GM19395 (cell line): ENCODE measurements around the gene SPINDOC.
A peak's percentile ranks its signal among the peaks of the same experiment; 100 is the strongest.
"Not testable (repeated sequence)": the region's sequence is repeated elsewhere in the genome, so short reads cannot be mapped to it uniquely, and the experiment has no call there.

Source experiments
- ATAC-seq: cut with Tn5 transposase; IDR thresholded peaks from one replicate; pipeline ENCODE4 v1.9.1; 2021; ENCODE audit warnings: mild to moderate bottlenecking, moderate library complexity; ENCODE audit not compliant: unreplicated experiment

Gene SPINDOC, protein sequence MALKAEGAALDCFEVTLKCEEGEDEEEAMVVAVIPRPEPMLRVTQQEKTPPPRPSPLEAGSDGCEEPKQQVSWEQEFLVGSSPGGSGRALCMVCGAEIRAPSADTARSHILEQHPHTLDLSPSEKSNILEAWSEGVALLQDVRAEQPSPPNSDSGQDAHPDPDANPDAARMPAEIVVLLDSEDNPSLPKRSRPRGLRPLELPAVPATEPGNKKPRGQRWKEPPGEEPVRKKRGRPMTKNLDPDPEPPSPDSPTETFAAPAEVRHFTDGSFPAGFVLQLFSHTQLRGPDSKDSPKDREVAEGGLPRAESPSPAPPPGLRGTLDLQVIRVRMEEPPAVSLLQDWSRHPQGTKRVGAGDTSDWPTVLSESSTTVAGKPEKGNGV

DNA sequence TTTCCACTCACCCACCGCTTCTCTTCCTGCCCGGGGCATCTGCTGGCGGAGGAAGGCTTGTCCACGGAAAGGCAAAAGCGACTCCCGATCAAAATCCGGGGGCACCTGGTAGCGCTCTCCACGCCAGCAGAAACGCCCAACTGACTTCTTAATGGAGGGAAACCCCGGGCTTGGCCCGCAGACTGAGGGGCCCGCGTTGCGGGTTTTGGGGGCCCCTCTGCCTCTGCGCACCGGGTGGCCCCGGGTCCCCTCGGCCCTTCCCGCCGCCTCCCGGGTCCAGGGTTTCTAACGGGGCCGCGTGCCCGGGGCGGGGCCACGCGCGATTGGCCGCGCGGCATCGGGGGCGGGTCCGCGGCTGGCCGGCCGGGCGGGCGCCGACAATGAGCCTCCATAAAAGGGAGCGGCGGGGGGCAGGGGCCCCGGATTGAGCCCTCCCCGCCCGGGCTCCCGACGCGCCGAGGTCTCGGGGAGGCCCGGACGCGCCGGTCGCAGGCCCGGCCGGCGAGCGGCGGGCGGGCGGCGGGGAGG, at the start of gene SPINDOC:
Gene SPINDOC (plus strand): TSS at position 422 of the 528 bp plus-strand sequence. CDS start 231 bp downstream, outside the sequence.
- ATAC-seq: peak; percentile 78

DNA sequence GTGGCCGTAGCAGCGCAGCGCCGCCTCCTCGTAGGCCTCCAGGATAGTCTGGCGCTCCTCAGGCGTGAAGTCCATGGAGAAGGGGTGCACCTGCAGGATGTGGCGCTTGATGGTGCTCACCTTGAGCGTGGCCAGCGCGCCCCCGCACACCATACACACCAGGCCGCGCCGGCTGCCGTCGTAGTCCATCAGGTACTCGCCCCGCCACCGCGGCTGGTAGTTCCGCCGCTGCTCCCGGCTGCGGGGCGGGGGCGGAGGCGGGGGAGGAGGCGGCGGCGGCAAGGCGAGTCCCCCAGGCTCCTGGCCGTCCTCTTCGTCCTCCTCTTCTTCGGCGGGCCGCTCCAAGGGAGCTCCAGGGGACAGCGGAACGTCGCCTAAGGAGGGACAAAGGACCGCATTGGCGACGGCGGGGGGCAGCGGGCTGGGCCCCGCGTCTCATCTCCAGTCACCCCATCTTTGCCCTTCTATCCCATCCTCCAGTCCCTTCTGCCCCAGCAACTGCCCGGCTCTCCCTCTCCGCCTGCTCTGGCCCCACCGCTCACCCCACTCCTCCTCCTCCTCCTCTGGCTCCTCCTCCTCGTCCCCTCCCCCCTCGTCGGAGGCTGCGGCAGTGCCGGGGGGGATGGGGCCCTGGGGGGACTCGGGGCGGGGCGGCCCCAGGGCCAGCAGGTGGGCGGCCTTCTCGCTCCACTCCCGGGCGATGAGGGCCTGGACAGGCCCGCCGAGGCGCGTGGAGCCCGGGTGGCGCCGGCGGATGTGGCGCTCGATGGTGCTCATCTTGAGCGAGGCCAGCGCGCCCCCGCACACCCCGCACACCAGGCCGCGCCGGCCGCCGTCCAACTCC, 49.5 kb upstream of the SPINDOC start:
- ATAC-seq: no peak

DNA sequence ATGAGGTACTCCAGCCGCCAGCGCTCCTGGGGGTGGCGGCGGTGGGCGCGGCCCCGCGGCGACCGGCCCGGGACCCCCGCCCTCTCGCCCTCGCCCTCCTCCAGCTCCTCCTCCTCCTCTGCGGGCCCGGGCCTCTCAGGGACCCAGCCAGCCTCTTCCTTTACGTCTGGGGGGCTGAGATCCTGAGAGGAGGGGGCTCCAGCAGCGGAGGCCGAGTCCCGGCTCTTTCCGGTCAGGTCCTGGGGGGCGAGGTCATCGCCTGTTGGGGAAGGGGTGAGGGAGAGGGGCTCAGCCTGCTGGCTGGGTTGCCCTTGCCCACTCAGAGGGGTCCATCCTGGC, 48.9 kb upstream of the SPINDOC start:
- ATAC-seq: no peak

DNA sequence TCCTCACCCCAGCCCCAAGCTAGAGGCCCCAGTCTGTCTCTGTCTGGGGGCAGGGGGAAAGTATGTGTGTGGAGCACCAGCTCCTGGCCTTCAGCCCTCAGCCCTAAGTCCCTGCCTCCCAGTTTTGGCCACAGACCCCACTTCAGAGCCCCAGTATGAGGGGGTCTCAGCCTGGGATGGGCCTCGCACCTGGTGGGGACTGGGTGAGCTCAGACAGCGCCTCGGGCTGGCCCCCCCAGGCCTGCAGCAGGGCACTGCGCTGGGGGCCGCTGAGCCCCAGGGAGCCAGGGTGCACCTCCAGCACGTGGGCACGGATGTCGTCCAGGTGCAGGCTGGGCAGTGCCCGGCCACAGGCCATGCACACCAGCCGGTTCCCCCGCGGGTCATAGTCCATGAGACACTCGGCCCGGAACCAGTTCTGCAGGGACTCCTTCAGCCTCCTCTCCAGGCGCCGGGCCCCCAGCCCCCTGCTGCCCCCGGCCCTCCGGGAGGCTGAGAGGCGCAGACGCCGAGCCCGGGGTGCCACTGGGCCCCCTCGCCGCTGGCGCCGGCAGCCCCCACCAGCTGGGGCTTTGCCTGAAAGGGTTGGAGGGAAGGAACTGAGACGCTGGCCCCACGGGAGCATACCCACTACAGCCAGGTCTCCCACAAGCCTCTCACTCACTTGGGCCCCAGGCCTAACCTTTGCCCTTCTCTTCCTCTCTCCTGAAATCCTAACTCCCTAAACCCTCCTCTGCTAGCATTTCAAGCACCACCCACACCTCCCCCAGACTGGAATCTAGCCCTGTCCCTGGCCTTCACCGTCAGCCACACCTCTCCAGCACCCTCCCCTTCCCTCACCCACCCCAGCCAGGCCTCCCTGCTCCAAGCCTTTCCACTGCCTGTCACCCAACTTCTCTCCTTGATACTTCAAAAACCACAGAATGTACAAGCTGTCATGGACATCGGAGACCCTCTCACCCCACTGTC, 48.3 kb upstream of the SPINDOC start:
- ATAC-seq: no peak

DNA sequence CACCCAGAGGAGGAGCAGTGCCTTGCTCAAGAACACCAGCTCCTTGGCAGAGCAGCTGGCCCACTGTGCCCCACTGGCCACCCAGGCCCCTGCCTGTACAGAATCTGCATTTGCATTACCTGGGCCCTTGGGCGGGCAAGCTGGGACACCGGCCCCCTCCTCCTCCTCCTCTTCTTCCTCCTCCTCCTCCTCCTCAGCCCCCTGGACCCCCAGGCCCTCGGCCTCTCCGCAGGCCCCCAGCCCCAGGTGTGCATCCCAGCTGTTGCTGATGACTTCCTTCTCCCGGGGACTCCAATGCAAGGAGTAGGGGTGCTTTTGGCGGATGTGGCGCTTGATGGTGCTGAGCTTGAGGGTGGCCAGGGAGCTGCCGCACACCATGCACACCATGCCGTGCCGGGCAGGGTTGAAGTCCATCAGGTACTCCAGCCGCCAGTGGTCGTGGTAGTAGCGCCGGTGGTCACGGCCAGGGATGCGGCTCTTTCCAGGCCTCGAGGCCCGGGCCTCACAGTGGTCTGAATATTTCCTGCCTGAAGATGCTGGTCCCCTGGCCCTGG, 47.5 kb upstream of the SPINDOC start:
- ATAC-seq: no peak

DNA sequence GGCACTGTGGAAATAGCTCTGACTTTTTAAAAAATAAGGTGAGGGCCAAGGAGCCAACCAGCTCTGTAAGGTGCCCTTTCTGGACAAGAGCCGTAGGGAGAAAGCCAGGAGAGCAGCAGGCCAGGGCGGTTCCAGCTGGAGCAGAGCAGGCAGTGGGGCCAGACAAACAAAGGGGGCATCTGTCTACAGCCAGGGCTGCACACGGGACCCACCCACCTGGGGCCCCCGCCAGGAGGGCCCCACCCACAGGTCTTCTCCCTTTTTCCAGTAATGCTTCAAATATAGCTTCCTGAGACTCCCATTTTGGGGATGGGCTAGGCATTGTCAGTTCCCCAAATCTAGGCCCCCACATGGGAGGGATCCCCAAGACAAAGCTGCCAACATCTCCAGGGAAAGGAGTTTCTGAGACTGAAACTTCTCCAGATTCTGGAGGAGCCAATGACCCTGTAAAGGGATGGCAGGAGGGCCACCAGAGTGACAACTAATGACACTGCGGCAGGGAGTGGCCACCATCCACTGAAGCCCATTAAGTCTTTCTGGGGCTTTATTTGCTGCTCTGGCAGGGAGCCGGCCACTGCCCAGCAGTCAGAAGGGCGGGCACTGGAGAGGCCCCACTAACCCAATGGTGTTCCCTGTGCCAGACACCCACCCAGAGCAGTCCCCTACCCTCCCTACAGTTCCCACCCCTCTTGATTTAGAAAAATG, 46.6 kb upstream of the SPINDOC start:
- no peak for ATAC-seq

DNA sequence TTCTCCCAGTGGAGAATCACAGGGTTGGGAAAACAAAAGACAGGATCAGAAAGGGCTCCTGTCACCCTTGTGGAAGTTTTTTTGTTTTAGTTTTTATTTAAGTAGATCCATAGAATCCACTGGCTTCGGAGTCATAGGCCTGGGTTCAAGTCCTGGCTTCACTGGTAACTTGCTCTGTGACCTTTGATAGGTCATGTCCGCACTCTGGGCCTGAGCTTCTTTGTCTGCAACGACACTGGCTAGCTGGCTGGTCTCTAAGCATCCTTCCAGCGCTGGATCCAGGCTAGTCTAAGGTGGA, 46.0 kb upstream of the SPINDOC start:
- ATAC-seq: no peak

DNA sequence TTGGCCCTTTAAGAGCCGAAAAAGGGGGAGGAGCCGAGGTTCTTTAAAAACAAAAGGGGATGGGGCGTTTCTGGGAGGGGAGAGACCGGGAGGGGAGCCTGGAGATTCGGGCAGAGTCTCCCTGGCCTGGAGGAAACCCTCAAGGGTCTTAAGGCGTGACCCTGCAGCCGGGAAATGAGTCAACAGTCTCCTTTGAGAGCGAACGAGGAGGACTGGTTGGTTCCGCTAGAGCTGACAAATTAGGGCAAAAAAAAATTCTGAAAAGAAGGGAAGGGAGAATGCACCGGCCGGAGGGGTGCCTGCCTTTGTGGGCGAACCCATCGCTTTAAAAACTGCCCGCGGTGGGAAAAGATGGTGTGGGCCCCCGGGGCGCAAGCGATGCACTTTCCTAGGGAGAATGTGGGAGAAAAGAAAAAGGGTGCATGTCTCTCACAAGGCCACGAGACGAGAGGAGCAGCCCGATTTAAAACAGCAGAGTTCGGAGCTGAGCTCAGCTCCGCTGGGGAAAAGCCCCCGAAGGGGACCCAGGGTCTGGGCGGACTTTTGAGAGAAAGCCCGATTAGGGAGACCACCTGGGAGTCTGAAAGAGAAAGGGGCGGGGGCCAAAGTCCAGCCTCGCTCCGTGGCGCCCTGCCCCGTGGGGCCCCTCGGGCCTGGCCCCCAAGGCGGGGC, 45.6 kb upstream of the SPINDOC start:
- no peak for ATAC-seq

DNA sequence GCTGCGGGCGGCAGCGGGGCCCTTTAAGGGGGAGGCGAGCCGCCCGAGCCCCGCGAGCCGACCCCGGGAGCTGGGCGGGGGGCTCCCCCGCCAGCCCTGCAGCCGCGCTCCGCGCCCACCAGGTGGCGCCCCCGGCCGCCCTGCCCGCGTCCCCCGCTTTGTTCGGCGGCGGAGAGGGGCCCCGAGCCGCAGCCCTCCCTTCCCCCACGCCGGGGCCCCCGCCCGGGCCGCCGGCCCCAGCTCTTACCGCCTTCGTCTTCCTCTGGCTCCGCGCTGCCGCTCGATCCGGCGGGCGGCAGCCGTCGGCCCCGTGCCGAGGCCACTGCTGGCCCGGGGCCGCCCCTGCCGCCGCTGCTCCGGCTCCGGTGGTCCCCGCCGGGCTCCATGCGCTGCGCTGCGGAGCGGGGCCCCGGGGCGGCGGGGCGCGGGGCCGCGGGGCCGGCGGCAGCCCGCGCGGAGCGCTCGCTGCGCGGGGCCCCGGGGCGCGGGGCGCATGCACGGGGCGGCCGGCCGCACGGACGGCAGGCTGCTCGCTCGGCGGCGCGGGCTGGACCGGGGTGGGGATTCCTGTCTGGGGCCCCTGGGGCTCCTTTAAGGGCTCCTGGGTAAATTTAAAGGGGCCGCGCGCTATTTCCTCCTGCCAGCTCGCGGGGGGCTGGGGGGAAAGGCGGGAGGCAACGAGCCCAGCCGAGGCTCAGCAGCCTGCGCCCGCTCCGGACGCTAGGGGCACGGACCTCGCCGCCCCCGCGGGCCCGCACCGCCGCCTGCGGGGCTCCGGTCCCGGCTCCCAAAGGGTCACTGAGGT, 44.8 kb upstream of the SPINDOC start, which contains the start of gene ZFTA:
Gene ZFTA (minus strand): TSS at position 539 of the 805 bp plus-strand sequence. CDS start 153 bp downstream, at position 386.
- peak; percentile 56 for ATAC-seq

DNA sequence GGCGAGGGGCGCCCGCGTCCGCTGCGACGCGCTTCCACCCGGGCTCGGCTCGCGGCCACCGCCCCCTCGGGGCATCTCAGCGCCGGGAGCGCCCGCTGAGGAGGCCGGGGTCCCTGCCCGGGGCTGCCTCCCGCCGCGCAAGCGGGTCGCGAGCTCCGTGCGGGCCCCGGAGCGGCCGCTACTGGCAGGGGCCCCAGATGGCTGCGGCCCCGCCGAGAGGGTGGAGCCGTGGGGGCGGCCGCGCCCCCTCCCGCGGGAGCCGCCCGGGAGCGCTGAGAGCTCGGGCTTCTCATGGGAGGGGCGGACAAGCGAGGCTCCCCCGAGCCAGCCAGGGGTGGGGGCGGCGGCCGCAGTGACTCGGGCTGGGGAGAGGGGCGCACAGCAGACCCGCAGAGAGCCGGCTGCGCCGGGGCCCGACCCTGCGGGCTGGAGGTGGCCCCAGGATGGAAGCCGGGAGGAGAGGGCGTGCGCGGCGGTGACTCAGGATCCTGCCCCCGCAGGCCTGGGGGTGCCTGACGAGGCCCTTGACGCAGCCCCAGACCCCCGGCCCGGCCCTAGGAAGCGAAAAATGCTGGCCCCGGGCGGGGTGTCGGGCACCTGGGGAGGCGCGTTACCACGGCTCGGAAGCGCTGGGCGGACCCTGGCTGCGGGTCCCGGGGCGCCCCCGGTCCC, 44.1 kb upstream of the SPINDOC start:
- ATAC-seq: peak; percentile 37

DNA sequence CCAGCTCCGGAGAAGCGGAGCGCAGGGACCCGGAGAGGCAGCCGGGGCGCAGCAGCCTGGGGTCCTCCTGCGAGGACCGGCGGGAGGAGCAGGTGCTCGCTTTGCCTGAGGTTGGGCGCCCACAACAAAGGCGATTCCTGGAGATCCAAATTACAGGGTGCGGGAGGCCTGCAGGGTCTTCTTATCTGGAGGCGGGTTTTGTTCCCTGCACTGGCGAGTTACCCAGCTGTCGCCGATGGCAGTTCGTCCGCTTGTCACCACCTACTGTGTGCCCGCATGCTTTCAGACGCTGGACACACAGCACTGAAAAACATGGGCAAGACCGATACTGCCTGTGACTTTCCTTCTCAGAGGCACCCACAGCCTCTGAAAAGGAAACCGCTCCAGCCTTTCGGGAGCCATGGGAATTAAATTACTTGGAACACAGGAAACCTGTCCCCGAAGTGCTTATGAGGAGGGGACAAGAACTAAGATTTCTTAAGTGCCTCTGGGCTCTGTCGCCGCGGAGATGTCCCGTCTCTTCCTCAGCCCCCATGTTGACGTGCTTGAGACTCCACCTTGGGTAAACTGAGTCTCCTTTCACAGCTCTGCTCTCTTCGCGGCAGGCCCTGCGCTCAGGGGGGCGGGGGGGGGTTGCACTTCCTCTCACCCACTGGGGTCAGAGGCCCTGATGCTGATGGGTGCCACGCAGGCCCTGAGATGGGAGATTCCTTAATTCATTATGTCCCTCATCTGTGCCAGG, 43.4 kb upstream of the SPINDOC start:
- ATAC-seq: no peak

DNA sequence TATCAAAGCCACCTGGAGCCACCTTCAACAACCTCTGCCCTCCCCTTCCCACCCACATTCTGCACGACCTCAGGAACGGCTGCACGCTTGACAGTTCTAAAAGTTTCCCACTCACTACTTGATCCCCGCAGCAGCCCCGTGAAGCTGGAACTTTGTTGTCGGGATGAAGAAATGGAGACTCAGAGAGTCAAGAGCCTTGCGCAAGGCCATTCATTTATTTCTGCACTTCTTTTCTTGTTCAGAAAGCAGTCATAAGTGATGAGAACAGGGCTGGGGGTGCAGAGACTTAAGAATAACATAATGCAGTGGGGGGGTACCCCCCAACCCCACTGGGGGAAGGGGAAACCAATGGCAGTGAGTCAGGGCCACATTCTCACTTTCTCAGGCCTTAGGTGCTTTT, 42.5 kb upstream of the SPINDOC start:
- ATAC-seq: no peak

DNA sequence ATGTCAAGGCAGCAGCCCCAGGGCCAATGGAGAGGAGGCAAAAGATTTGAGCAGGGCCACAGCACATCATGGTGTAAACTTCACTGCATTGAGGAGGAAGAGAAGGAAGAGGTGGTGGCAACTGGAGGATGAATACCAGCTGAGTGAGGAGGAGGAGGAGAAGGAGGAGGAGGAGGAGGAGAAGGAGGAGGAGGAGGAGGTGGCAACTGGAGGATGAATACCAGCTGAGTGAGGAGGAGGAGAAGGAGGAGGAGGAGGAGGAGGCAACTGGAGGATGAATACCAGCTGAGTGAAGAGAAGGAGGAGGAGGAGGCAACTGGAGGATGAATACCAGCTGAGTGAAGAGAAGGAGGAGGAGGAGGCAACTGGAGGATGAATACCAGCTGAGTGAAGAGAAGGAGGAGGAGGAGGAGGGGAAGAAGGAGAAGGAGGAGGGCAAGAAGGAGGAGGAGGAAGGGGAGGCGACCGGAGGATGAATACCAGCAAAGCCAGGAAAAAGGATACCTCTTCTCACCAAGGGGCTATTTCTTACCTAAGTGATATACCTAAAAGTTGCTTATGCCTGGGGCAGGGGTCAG, 41.4 kb upstream of the SPINDOC start:
- not testable (repeated sequence) for ATAC-seq

DNA sequence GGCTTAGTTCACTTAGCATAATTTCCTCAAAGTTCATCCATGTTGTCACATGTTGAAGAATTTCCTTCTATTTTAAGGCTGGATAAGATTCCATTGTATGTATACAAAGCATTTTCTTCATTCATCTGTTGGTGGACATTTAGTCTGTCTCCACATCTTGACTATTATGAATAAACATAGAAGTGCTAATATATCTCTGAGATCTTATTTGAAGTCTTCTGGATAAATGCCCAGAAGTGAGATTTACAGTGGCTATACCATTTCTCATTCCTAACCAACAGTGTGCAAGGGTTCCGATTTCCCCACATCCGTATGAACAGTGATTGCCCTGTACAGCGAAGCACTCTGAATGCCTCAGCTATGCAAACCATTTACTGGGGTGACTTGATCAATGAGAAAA, 38.1 kb upstream of the SPINDOC start:
- ATAC-seq: no peak

DNA sequence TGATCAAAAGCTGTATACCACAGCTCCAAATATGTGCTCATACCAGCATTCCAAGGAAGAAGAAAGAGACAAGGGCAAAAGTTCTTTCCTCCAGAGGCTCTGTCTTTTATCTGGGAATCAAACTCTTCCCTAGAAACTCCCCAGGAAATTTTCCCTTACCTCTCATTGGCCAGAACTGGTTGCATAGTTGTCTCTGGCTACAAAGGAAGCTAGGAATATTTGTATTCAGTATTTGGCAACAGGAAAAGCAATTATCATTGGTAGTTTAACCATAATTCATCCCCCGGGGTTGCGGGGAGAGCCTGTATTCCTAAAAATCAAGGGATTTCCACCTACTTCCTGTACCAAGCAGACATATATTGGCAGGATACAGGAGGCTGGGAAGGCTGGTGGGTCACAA, 34.2 kb upstream of the SPINDOC start:
- no peak for ATAC-seq

DNA sequence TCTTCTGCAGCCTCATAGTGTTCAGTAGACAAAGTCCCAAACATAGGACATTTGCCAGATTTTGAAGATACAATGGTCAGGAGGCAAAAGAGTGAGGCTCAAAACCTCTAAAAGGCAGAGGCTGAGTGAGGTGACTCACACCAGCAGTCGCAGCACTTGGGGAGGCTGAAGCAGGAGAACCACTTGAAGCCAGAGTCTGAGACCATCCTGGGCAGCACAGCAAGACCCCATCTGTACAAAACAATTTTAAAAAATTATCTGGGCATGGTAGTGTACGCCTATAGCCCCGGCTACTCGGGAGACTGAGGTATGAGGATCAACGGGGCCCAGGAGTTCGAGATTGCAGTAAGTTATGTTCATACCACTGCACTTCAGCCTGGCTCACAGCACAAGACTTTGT, 30.5 kb upstream of the SPINDOC start:
- no peak for ATAC-seq
